ENCODE measurements around the gene SYT5. TPM values are rescaled to one million over a fixed set of nuclear protein-coding genes. Genes with fewer than 3 reads are reported as not detected.

The SYT5 gene
- total RNA-seq, 1 experiment from 2014 or later = 0.71 TPM

- Mint-ChIP-seq H3K27ac (ENCODE audit: unreplicated experiment) (no peak overlapping the region), H3K4me1 (ENCODE audit: low read depth, unreplicated experiment) (peaks cover 24% of the 10 kb centered on the region), H3K27me3 (ENCODE audit: unreplicated experiment) (peaks cover 29% of the 10 kb centered on the region), H3K36me3 (ENCODE audit: insufficient read depth, unreplicated experiment) (peaks cover 43% of the 10 kb centered on the region), H3K4me3 (ENCODE audit: low read depth, unreplicated experiment) (no peak overlapping the region), H3K9me3 (ENCODE audit: low read depth, unreplicated experiment) (no peaks in the 10 kb centered on the region)
- TF ChIP-seq CTCF (IDR thresholded peaks at IDR 0.05; ENCODE audit: unreplicated experiment) = peak; percentile 96
- DNase-seq = peak; percentile 98
- intact Hi-C loops (cut with micrococcal nuclease; ENCODE audit: unreplicated experiment) = no loop called here
- CTCF ChIA-PET = interaction anchor here (0.7 to 2.5 kb wide), 9 partner anchors 9 to 247 kb away, joined by 3 to 14 read pairs (median 6); partner anchors contain the start of genes KMT5C and UBE2S
- no TSS peak for BruUV-seq (replicated peaks)
Observed at GRCh38 chr19:55160128-55160985, 19.7 kb downstream of the SYT5 start.

DNA sequence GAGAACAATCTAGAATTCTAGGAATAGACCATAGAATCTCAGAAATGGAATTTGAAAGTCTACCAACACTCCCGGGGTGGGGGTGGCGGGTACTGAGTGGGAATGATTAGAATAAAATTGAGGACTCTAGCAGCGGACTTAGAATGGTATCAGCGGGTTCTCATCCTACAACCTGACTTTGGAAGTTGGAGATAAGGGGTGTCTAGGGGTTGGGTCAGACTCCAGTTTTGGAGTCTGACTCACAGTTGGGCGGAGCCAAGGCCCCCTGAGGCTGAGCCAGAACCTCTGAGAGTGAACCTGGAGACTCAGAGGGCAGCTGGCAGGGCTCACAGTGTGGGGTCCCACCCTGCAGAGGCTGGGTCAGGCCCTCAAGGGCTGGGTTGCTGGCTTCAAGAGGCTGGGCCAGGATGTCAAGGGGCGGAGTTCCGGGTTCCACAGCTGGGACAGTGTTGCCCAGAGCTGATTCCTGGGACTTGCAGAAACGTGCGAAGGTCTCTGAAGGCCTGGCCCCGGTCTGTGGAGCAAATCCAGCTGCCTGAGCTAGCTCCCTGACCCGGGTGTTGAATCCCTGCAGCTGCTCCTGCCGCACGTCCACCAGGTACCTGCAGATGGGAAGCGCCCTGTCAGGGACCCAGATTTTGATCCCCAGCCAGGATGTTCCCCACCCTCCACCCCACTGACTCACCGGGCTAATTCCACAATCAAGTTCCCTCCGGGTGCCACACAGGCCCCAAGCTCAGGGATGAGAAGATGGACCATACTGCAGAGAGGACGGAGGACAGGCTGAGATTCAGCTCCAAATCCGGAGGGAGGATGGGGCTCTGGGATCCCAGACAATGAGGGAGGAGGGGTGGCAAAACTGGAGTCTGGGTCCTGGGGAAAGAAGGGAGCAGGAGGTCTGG lies 21.0 kb downstream of the SYT5 start:
- DNase-seq = peak; percentile 59
- Mint-ChIP-seq H3K36me3 (ENCODE audit: insufficient read depth, unreplicated experiment) (peaks cover 41% of the 10 kb centered on the region), H3K27me3 (ENCODE audit: unreplicated experiment) (peaks cover 29% of the 10 kb centered on the region), H3K27ac (ENCODE audit: unreplicated experiment) (no peak overlapping the region), H3K4me1 (ENCODE audit: low read depth, unreplicated experiment) (peaks cover 24% of the 10 kb centered on the region), H3K4me3 (ENCODE audit: low read depth, unreplicated experiment) (no peak overlapping the region), H3K9me3 (ENCODE audit: low read depth, unreplicated experiment) (no peaks in the 10 kb centered on the region)
- CTCF ChIA-PET = interaction anchor here (0.6 to 2.5 kb wide), 5 partner anchors 16 to 457 kb away, joined by 3 to 13 read pairs (median 5); partner anchors contain the start of genes KMT5C and UBE2S
- no TSS peak for BruUV-seq (replicated peaks)
- no peak for TF ChIP-seq CTCF (IDR thresholded peaks at IDR 0.05; ENCODE audit: unreplicated experiment)
- intact Hi-C loops (cut with micrococcal nuclease; ENCODE audit: unreplicated experiment) = no loop called here

GRCh38 chr19:55158423-55158822 lies 21.7 kb downstream of the SYT5 start:
- no peaks in the 10 kb centered on the region for H3K9me3 Mint-ChIP-seq (ENCODE audit: low read depth, unreplicated experiment)
- no peak overlapping the region for H3K4me3 Mint-ChIP-seq (ENCODE audit: low read depth, unreplicated experiment)
- no peak overlapping the region for H3K27ac Mint-ChIP-seq (ENCODE audit: unreplicated experiment)
- peaks cover 29% of the 10 kb centered on the region for H3K27me3 Mint-ChIP-seq (ENCODE audit: unreplicated experiment)
- CTCF ChIA-PET = no interaction called here
- BruUV-seq (replicated peaks) = no TSS peak
- peaks cover 41% of the 10 kb centered on the region for H3K36me3 Mint-ChIP-seq (ENCODE audit: insufficient read depth, unreplicated experiment)
- no peak for DNase-seq
- TF ChIP-seq CTCF (IDR thresholded peaks at IDR 0.05; ENCODE audit: unreplicated experiment) = no peak
- intact Hi-C loops (cut with micrococcal nuclease; ENCODE audit: unreplicated experiment) = no loop called here
- H3K4me1 Mint-ChIP-seq (ENCODE audit: low read depth, unreplicated experiment) = peaks cover 24% of the 10 kb centered on the region

- Mint-ChIP-seq H3K27me3 (ENCODE audit: unreplicated experiment) (peaks cover 29% of the 10 kb centered on the region), H3K9me3 (ENCODE audit: low read depth, unreplicated experiment) (no peaks in the 10 kb centered on the region), H3K27ac (ENCODE audit: unreplicated experiment) (no peak within 1 kb of the TSS), H3K4me3 (ENCODE audit: low read depth, unreplicated experiment) (peak within 1 kb of the TSS; percentile 55), H3K4me1 (ENCODE audit: low read depth, unreplicated experiment) (peaks cover 24% of the 10 kb centered on the region), H3K36me3 (ENCODE audit: insufficient read depth, unreplicated experiment) (peaks cover 41% of the 10 kb centered on the region)
- no peak for TF ChIP-seq CTCF (IDR thresholded peaks at IDR 0.05; ENCODE audit: unreplicated experiment)
- intact Hi-C loops (cut with micrococcal nuclease; ENCODE audit: unreplicated experiment) = no loop called here
- no peak for DNase-seq
- BruUV-seq (replicated peaks) = no TSS peak
- CTCF ChIA-PET = interaction anchor here (0.6 to 1.0 kb wide), 2 partner anchors 8 to 11 kb away, joined by 3 read pairs; no protein-coding TSS in a partner anchor
Observed at GRCh38 chr19:55157064-55157908, 22.8 kb downstream of the SYT5 start, which contains the start of gene TNNI3. Gene TNNI3, minus strand, starts transcription at chr19:55157732. Its CDS starts 143 bp downstream, at chr19:55157589.
